Measurements from ENCODE around the gene CDK14.

The CDK14 gene

GRCh38 chr7:91242097-91242844, 646.1 kb downstream of the CDK14 start:
- DNase-seq: no peak

DNA sequence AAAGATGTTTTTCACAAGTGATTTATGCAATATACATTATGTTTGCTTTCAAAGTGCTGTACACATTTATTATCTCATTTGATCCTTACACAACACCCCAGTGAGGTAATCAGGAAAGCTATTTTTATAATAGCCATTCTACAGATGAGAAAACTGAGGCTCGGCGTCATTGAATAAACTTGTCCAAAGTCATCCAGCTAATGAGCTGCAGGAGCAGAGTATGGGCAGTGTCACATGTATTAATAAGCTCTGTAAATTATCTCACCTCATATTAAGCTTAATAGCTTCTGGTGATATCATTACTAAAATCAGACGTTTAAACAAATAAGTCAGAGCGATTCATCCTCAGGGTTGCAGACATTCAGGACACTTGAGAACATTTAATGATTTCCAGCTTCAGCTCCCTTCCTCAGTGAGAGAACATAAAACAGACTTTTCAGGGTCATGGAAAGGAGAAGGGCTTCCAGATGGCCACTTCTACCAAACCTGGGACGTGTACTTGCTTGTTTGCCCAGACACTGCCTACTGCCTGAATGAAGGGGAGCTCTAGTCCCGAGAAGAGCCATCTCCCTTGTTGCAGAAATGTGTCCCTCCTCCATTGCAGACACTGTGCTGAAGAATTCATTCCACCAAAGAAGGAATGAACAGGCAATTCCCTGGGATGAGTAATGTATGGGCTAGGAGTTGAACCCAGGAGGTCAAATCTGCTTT, 647.6 kb downstream of the CDK14 start:
- DNase-seq: no peak

DNA sequence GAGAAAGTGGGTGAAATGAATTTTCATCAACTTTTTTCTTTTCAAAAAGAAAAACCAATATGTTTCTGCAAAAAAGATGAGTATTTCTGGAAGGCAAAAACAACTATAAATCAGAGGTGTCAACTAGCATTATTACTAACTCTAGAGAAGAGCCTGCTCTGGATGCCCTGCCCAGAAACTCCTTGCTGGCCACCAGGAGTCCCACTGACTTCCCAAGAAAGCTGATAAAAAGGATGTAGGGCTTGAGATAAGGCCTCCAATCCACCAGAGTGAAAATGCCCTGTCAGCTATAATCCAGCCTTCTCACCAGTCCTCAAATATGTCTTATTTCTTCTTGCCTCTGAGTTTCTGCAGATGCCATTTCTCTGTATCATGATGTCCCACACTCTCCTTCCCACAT, 651.4 kb downstream of the CDK14 start:
- DNase-seq: no peak

DNA sequence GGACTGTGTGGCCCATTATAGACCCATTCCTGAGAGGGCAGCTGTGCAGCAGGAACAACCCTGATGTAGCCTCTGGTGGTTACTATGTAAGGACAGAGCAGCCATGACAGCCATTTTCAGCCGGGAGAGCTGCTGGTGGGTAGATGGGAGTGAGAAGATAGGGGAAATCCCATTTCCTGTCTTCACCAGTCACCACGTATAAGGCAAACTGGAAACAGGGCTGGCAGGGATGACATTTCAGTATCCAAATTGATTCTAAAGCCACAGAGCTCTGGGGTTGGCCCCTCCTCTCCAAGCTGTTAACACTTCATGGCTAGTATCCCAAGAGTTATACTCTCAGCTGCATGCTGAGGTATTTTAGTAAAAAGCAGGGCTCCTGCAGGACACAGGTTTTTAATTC, 652.9 kb downstream of the CDK14 start:
- DNase-seq: no peak

DNA sequence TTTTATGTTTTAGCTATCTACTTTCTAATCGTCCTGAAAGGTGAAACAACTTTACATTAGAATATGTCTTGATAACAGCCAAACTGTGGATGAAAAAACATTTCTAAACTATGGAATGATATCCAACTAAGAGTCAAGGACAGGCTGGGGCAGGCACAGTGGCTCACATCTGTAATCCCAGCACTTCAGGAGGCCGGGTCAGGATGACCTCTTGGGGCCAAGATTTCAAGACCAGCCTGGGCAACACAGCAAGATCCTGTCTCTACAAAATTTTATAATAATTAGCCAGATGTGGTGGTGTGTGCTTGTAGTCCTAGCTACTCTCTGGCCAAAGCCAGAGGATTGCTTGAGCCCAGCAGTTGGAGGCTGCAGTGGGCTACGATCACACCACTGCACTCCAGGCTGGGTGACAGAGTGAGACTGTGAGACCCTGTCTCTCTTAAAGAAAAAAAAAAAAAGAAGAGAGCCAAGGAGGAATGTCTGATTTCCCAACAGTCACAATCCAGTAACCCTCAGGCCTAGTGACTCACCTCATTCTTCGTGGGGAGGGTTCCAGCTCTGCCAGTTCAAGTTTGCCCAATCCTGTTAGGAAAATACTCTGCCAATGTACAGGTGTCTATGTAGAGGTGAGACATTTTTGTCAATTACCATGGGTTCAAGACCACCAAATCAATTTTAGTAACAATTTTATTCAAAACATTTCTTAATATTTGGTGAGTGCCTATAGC, 653.5 kb downstream of the CDK14 start:
- DNase-seq: no peak

- no peak for DNase-seq
Measured at GRCh38 chr7:91250706-91251105, 654.6 kb downstream of the CDK14 start.

- no peak for DNase-seq
Measured at GRCh38 chr7:91251877-91252276, 655.8 kb downstream of the CDK14 start.

All from GOT3 (cell line).